Lung (tissue), 12 donors: Measurements from ENCODE around the gene DLL3. TPM values are rescaled to one million over a fixed set of nuclear protein-coding genes. Genes with fewer than 3 reads are reported as not detected.

Experiments used
- ATAC-seq: fragments of 200-7000 bp; cut with Tn5 transposase; one replicate; pipeline ENCODE4 v1.9.1; 2020; ENCODE audit warnings: moderate number of reproducible peaks; ENCODE audit not compliant: insufficient read depth, low FRiP score
- DNase-seq, 3 donors: peaks; one replicate each; pipeline ENCODE4 v3.0.0-alpha.2; 2013 to 2017
- H3K27ac ChIP-seq, 2 donors: one replicate each; pipeline ENCODE4 v1.5.1; 2013; ENCODE audit warnings: mild to moderate bottlenecking in 2 of 2, moderate library complexity in 2 of 2, control low read depth in 1 of 2, inconsistent platforms in 1 of 2, low read depth in 1 of 2, low read length in 1 of 2
- H3K27me3 ChIP-seq, 3 donors: one replicate each; pipeline ENCODE4 v1.5.1; 2013; ENCODE audit warnings: low read length in 2 of 3; ENCODE audit not compliant: control insufficient read depth in 3 of 3, insufficient read depth in 3 of 3
- H3K36me3 ChIP-seq, 4 donors: one replicate each; pipeline ENCODE4 v1.5.1; 2013; ENCODE audit warnings: low read length in 4 of 4, mild to moderate bottlenecking in 1 of 4, moderate library complexity in 1 of 4; ENCODE audit not compliant: control insufficient read depth in 4 of 4, insufficient read depth in 4 of 4
- H3K4me1 ChIP-seq, 5 donors: one replicate each; pipeline ENCODE4 v1.5.1; 2013; ENCODE audit warnings: low read length in 5 of 5, mild to moderate bottlenecking in 2 of 5, moderate library complexity in 1 of 5; ENCODE audit not compliant: control insufficient read depth in 5 of 5, insufficient read depth in 5 of 5
- H3K4me3 ChIP-seq: one replicate; pipeline ENCODE4 v1.5.1; 2013; ENCODE audit warnings: mild to moderate bottlenecking, control low read depth, moderate library complexity
- H3K9ac ChIP-seq, 2 donors: one replicate each; pipeline ENCODE4 v1.5.1; 2013; ENCODE audit warnings: low read length in 2 of 2, control low read depth in 1 of 2; ENCODE audit not compliant: insufficient read depth in 1 of 2
- H3K9me3 ChIP-seq, 4 donors: one replicate each; pipeline ENCODE4 v1.5.1; 2013; ENCODE audit warnings: low read length in 3 of 4, mild to moderate bottlenecking in 1 of 4, moderate library complexity in 1 of 4; ENCODE audit not compliant: control insufficient read depth in 4 of 4, insufficient read depth in 3 of 4
- CTCF ChIP-seq: IDR thresholded peaks from 2 replicates; pipeline ENCODE4 v1.5.1; 2012; ENCODE audit warnings: mild to moderate bottlenecking; ENCODE audit errors: control extremely low read depth, extremely low read depth
- WGBS, 2 donors: extraction: QIAGEN DNeasy Blood & Tissue Kit; methylation state at CpG; one replicate each; pipeline ENCODE4 v1.1.7; 2013; 5-methylcytosine and 5-hydroxymethylcytosine counted together
- polyA plus RNA-seq, 2 donors: library from polyadenylated mRNA; stranded (reverse); fragments of 200-250 nt; gene quantifications; one replicate each; pipeline ENCODE4 v1.2.1, GENCODE V29; 2013
- total RNA-seq, 2 donors: library from RNA; depleted of rRNA in 1 of 2; stranded (reverse); fragments of >200 nt in 1 of 2; gene quantifications; one replicate each; pipeline ENCODE4 v1.2.1, GENCODE V29; 2014 to 2021
- donor health status: control.
- donor health status: control.
- donor health status: Bipolar disorder and iron deficiency.
- donor health status: healthy.
- donor health status: DM: yes; HTN: yes; CAD: no.

Gene DLL3
- total and polyA plus RNA-seq, 4 donors, result 0.07 TPM; not detected in 3

DNA sequence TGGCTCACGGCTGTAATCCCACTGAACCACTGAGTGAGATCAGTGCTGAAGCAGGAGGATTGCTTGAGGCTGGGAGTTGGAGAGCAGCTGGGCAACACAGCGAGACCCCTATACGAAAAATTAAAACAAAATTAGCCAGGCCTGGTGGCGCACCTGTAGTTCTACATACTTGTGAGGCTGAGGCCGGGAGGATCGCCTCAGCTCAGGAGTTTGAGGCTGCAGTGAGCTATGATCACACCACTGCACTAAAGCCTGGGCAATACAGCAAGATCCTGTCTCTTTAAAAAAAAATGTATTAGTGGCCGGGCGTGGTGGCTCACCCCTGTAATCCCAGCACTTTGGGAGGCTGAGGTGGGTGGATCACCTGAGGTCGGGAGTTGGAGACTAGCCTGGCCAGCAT is 9.9 kb downstream of the DLL3 start:
- peaks cover 3 to 25% (median 18%) of the 10 kb centered on the region in 3 donors for H3K27me3 ChIP-seq
- H3K36me3 ChIP-seq, result no peaks in the 10 kb centered on the region
- no peak for TF ChIP-seq CTCF
- H3K4me3 ChIP-seq, result no peak overlapping the region
- DNase-seq (no peak), ATAC-seq (no peak)
- no peak overlapping the region for H3K9ac ChIP-seq
- peaks cover 0 to 5% (median 0%) of the 10 kb centered on the region in 4 donors for H3K9me3 ChIP-seq
- no peak overlapping the region for H3K27ac ChIP-seq
- 88 to 92% methylated on average over 9 of the region's 9 CpGs for WGBS, 2 donors
- H3K4me1 ChIP-seq, result peaks cover 0 to 5% (median 0%) of the 10 kb centered on the region in 5 donors

DNA sequence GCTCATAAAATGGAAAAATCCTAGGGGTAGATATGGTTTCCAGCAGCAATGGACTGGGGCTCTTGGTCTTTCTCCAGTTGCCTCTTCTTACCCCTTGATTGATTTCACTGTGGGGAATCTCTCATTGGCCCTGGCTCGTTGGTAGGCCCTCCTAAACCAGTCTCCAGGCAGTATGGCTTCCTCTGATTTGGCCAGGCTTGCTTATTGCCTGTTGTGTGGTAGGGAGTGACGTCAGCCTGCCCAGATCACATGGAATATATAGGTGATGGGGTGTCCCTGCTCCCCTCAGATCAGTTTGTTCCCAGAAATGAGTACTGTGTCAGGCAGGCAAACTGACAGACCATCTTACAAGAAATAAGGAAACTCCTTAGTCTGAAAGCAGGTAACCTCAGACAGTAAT is 10.5 kb downstream of the DLL3 start:
- no peaks in the 10 kb centered on the region for H3K36me3 ChIP-seq
- H3K27ac ChIP-seq, result no peak overlapping the region
- peaks cover 0 to 5% (median 0%) of the 10 kb centered on the region in 4 donors for H3K9me3 ChIP-seq
- H3K9ac ChIP-seq, result no peak overlapping the region
- H3K27me3 ChIP-seq, result peaks cover 3 to 27% (median 24%) of the 10 kb centered on the region in 3 donors
- H3K4me1 ChIP-seq, result peaks cover 0 to 5% (median 0%) of the 10 kb centered on the region in 5 donors
- WGBS, 2 donors, result 58 to 69% methylated on average over 2 of the region's 2 CpGs
- no peak overlapping the region for H3K4me3 ChIP-seq
- ATAC-seq (no peak), DNase-seq (no peak)
- TF ChIP-seq CTCF, result no peak

DNA sequence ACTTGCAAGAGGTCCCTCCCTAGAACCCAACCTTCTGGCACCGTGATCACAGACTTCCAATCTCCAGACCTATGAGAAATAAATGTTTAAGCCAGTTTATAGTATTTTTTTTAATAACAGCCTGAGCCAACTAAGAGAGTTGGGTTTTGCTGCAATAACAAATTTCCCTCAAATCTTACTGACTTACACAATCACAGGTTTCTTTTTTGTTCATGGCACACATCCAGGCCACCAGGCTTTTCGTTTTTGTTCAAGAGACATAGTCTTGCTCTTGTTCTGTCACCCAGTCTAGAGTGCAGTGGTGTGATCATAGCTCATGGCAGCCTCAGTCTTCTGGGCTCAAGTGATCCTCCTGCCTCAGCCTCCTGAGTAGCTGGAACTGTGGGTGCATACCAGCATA is 14.2 kb downstream of the DLL3 start:
- H3K4me3 ChIP-seq, result no peak overlapping the region
- no peaks in the 10 kb centered on the region for H3K9me3 ChIP-seq
- no peak for TF ChIP-seq CTCF
- H3K4me1 ChIP-seq, result peaks cover 0 to 8% (median 0%) of the 10 kb centered on the region in 5 donors
- no peaks in the 10 kb centered on the region for H3K36me3 ChIP-seq
- peaks cover 0 to 31% (median 30%) of the 10 kb centered on the region in 3 donors for H3K27me3 ChIP-seq
- ATAC-seq (no peak), DNase-seq (no peak)
- no peak overlapping the region for H3K9ac ChIP-seq
- WGBS, 2 donors, result 49 to 69% methylated on average over 2 of the region's 2 CpGs
- H3K27ac ChIP-seq, result no peak overlapping the region
